ENCODE results near the gene WDR6. TPM values are rescaled to one million over a fixed set of nuclear protein-coding genes. Genes with fewer than 3 reads are reported as not detected.

WDR6 gene
- total RNA-seq, 1 donor from 2014 or later = 168 TPM

GRCh38 chr3:48984663-48985062 lies 22.5 kb upstream of the WDR6 start:
- peaks cover 18% of the 10 kb centered on the region for H3K36me3 Mint-ChIP-seq (ENCODE audit: low read depth)
- H3K27me3 Mint-ChIP-seq (ENCODE audit: low read depth) = no peaks in the 10 kb centered on the region
- H3K4me3 Mint-ChIP-seq (ENCODE audit: unreplicated experiment) = no peak overlapping the region

GRCh38 chr3:48985831-48986376 lies 21.3 kb upstream of the WDR6 start:
- Mint-ChIP-seq H3K27me3 (ENCODE audit: low read depth) (no peaks in the 10 kb centered on the region), H3K9me3 (ENCODE audit: low read depth) (no peaks in the 10 kb centered on the region), H3K4me1 (ENCODE audit: low read depth) (peaks cover 16% of the 10 kb centered on the region), H3K4me3 (ENCODE audit: unreplicated experiment) (no peak overlapping the region), H3K36me3 (ENCODE audit: low read depth) (peaks cover 12% of the 10 kb centered on the region), H3K27ac (ENCODE audit: unreplicated experiment) (peak overlapping the region; percentile 23)
- no peak for TF ChIP-seq CTCF (IDR thresholded peaks at IDR 0.05)
- DNase-seq (ENCODE audit: low spot score) = peak; percentile 25

More at GRCh38 chr3:48984663-48985062, 22.5 kb upstream of the WDR6 start:
- no peak for DNase-seq (ENCODE audit: low spot score)
- Mint-ChIP-seq H3K27ac (ENCODE audit: unreplicated experiment) (no peak overlapping the region), H3K4me1 (ENCODE audit: low read depth) (peaks cover 12% of the 10 kb centered on the region), H3K9me3 (ENCODE audit: low read depth) (no peaks in the 10 kb centered on the region)
- TF ChIP-seq CTCF (IDR thresholded peaks at IDR 0.05) = no peak

GRCh38 chr3:48989126-48989795 lies 17.9 kb upstream of the WDR6 start:
- peak overlapping the region; percentile 96 for H3K27ac Mint-ChIP-seq (ENCODE audit: unreplicated experiment)
- H3K27me3 Mint-ChIP-seq (ENCODE audit: low read depth) = no peaks in the 10 kb centered on the region
- peaks cover 28% of the 10 kb centered on the region for H3K4me1 Mint-ChIP-seq (ENCODE audit: low read depth)
- H3K9me3 Mint-ChIP-seq (ENCODE audit: low read depth) = no peaks in the 10 kb centered on the region
- H3K36me3 Mint-ChIP-seq (ENCODE audit: low read depth) = no peaks in the 10 kb centered on the region
- H3K4me3 Mint-ChIP-seq (ENCODE audit: unreplicated experiment) = peak overlapping the region; percentile 94
- TF ChIP-seq CTCF (IDR thresholded peaks at IDR 0.05) = no peak
- no peak for DNase-seq (ENCODE audit: low spot score)

- H3K27me3 Mint-ChIP-seq (ENCODE audit: low read depth) = no peaks in the 10 kb centered on the region
- H3K9me3 Mint-ChIP-seq (ENCODE audit: low read depth) = no peaks in the 10 kb centered on the region
- peak within 1 kb of the TSS; percentile 96 for H3K27ac Mint-ChIP-seq (ENCODE audit: unreplicated experiment)
- H3K4me3 Mint-ChIP-seq (ENCODE audit: unreplicated experiment) = peak within 1 kb of the TSS; percentile 94
- H3K4me1 Mint-ChIP-seq (ENCODE audit: low read depth) = peaks cover 28% of the 10 kb centered on the region
- no peak for DNase-seq (ENCODE audit: low spot score)
- TF ChIP-seq CTCF (IDR thresholded peaks at IDR 0.05) = peak; percentile 73
- H3K36me3 Mint-ChIP-seq (ENCODE audit: low read depth) = peaks cover 1% of the 10 kb centered on the region
Measured at GRCh38 chr3:48989796-48990635, 17.2 kb upstream of the WDR6 start, which contains the start of gene P4HTM. Gene P4HTM (plus strand): TSS chr3:48990241. CDS start chr3:48990257, 16 bp downstream.

Data from chondrocyte (in vitro differentiated cells).